ENCODE measurements around the gene RPS18.
"Not testable (repeated sequence)": the region's sequence is repeated elsewhere in the genome, so short reads cannot be mapped to it uniquely, and the experiment has no call there.

RPS18 gene

DNA sequence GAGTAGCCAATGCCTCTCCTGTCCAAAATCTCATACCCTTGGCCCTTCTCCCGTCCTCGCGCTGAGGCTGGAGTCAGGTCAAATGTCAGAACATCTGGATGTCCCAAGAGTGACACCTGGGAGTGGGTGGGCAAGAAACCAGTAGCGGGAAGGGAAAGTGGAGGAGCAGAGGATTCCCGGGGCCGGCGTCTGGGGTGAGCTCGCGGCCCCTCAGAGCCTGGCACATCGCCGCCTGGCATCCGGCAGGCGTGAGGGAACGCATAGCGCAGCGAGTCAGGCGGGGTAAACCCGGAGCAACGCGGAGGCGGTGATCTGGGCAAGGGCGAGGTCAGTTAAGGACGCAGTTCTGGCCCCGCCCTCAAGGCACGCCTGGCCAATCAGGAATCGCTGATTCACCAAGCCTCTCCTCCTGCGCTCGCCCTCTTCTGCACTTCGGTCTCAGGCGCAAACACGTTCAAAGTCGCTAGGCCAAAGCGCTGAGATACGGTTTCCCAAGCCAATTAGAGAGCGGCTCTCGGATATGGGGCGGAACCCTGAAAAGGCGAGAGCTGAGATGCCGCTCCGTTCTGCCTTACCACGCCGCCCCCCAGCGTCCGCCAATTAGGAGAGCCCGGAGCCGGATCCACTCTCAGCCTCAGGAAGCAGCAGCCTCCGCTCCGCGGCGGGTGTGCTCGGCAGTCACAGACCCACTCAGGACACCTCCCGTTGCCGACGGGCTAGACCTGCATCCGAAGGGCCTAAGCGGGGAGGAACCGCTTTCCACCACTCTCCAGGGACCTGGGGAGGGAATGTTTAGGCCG lies 22.7 kb upstream of the RPS18 start:
- peak; percentile 76; the same call in 1 of the 2 replicates for TF ChIP-seq TAF1 (IDR thresholded peaks at IDR 0.05; ENCODE audit: low read depth, low read length)
- TF ChIP-seq POLR2A (IDR thresholded peaks at IDR 0.05; ENCODE audit: low read depth, low read length) = peak; percentile 92
- no peak; the same call in 1 of the 2 replicates for TF ChIP-seq POU2F2 (IDR thresholded peaks at IDR 0.05; ENCODE audit: low read depth, low read length)
- peak; percentile 93 for TF ChIP-seq POLR2AphosphoS5 (IDR thresholded peaks at IDR 0.05; ENCODE audit: low read depth, low read length)
- TF ChIP-seq SPI1 (IDR thresholded peaks at IDR 0.05; ENCODE audit: low read depth, low read length) = peak; percentile 26; the same call in 1 of the 2 replicates
- no peak for TF ChIP-seq PAX5 (IDR thresholded peaks at IDR 0.05; ENCODE audit: insufficient read depth, low read length, severe bottlenecking)
- DNase-seq (ENCODE audit: insufficient read length, low spot score) (peak; percentile 80), FAIRE-seq (peak; percentile 99)

DNA sequence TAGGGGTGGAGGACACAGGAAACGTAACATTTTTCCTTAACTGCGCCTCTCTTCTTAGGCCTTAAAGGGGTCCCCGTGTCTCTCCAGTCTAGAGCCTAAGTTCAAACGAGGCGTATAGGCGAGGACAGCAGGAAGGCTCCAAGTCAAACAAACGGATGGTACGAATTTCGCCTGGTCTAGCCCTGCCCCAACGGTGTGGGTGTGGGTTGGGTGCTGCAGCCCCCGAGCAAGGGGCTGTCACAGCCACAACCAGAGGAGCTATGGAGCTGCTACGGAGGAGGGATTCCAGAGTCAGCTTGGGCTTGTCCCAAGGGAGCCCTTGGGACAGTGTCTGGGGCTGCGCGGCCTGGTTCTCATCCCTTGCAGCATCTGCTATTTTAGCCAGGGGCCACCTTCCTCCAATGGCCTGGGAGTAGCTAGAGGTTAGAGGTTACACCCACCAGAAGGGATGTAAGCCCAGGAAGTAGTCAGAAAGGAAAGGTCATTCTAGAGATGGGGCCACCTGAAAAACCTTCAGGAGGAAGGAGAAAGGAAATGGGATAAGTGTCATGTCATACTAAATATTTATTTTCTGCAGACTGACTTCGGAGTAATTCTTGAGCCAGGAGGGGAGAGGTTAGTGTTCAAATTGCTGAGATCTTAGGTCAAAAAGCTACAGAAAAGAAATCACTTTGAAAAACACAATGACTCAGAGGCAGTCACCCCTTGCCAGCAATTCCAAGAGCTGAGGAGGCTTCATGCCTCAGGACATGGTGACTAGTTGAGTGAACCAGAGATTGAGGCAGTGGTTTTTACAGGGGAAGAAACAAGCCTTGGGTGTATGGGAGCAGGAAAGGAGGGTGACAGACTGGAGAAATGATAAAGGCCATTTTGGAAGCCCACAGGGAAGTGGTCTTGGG lies 21.9 kb upstream of the RPS18 start:
- FAIRE-seq (no peak), DNase-seq (ENCODE audit: insufficient read length, low spot score) (no peak)
- TF ChIP-seq PAX5 (IDR thresholded peaks at IDR 0.05; ENCODE audit: insufficient read depth, low read length, severe bottlenecking) (no peak), POU2F2 (IDR thresholded peaks at IDR 0.05; ENCODE audit: low read depth, low read length) (no peak), TAF1 (IDR thresholded peaks at IDR 0.05; ENCODE audit: low read depth, low read length) (no peak), POLR2A (IDR thresholded peaks at IDR 0.05; ENCODE audit: low read depth, low read length) (no peak), POLR2AphosphoS5 (IDR thresholded peaks at IDR 0.05; ENCODE audit: low read depth, low read length) (no peak)

GRCh38 chr6:33250731-33251130 lies 21.1 kb upstream of the RPS18 start:
- no peak for FAIRE-seq
- DNase-seq (ENCODE audit: insufficient read length, low spot score) = no peak
- no peak for TF ChIP-seq POLR2A (IDR thresholded peaks at IDR 0.05; ENCODE audit: low read depth, low read length)
- no peak for TF ChIP-seq POLR2AphosphoS5 (IDR thresholded peaks at IDR 0.05; ENCODE audit: low read depth, low read length)
- TF ChIP-seq SPI1 (IDR thresholded peaks at IDR 0.05; ENCODE audit: low read depth, low read length) = no peak
- no peak for TF ChIP-seq PAX5 (IDR thresholded peaks at IDR 0.05; ENCODE audit: insufficient read depth, low read length, severe bottlenecking)
- no peak for TF ChIP-seq POU2F2 (IDR thresholded peaks at IDR 0.05; ENCODE audit: low read depth, low read length)
- no peak for TF ChIP-seq TAF1 (IDR thresholded peaks at IDR 0.05; ENCODE audit: low read depth, low read length)

GRCh38 chr6:33251395-33252012 lies 20.4 kb upstream of the RPS18 start:
- TF ChIP-seq TAF1 (IDR thresholded peaks at IDR 0.05; ENCODE audit: low read depth, low read length) (no peak), SPI1 (IDR thresholded peaks at IDR 0.05; ENCODE audit: low read depth, low read length) (no peak), POLR2AphosphoS5 (IDR thresholded peaks at IDR 0.05; ENCODE audit: low read depth, low read length) (no peak), POLR2A (IDR thresholded peaks at IDR 0.05; ENCODE audit: low read depth, low read length) (no peak), POU2F2 (IDR thresholded peaks at IDR 0.05; ENCODE audit: low read depth, low read length) (no peak), PAX5 (IDR thresholded peaks at IDR 0.05; ENCODE audit: insufficient read depth, low read length, severe bottlenecking) (no peak)
- DNase-seq (ENCODE audit: insufficient read length, low spot score) (no peak), FAIRE-seq (no peak)

DNA sequence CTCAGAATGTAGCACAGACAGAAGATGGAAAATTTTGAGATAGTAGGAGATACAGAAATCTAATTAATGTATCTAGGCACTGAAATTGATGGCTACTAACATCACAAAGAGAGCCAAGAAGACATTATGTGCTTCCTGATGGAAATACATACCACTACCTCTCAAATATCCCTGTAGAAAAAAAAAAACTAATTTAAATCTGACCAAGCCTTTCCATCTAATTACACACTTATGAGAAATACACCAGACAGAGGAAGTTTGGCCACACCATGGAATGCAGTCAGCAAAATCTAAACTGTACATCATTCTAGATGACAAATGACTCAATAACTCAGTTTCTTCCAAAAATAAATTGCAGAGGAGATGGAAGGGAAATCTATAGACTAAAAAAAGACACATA lies 19.1 kb upstream of the RPS18 start:
- no peak for DNase-seq (ENCODE audit: insufficient read length, low spot score)
- FAIRE-seq = no peak
- TF ChIP-seq POLR2AphosphoS5 (IDR thresholded peaks at IDR 0.05; ENCODE audit: low read depth, low read length) = no peak
- no peak for TF ChIP-seq POU2F2 (IDR thresholded peaks at IDR 0.05; ENCODE audit: low read depth, low read length)
- no peak for TF ChIP-seq POLR2A (IDR thresholded peaks at IDR 0.05; ENCODE audit: low read depth, low read length)

- DNase-seq (ENCODE audit: insufficient read length, low spot score) = no peak
- no peak for TF ChIP-seq POLR2A (IDR thresholded peaks at IDR 0.05; ENCODE audit: low read depth, low read length)
- TF ChIP-seq POLR2AphosphoS5 (IDR thresholded peaks at IDR 0.05; ENCODE audit: low read depth, low read length) = no peak
- no peak for TF ChIP-seq PAX5 (IDR thresholded peaks at IDR 0.05; ENCODE audit: insufficient read depth, low read length, severe bottlenecking)
- TF ChIP-seq SPI1 (IDR thresholded peaks at IDR 0.05; ENCODE audit: low read depth, low read length) = no peak
- TF ChIP-seq POU2F2 (IDR thresholded peaks at IDR 0.05; ENCODE audit: low read depth, low read length) = no peak
- FAIRE-seq = no peak
These were observed 17.3 kb upstream of the RPS18 start for GRCh38 chr6:33254591-33254990.

GRCh38 chr6:33259032-33259431 lies 12.8 kb upstream of the RPS18 start:
- TF ChIP-seq POLR2A (IDR thresholded peaks at IDR 0.05; ENCODE audit: low read depth, low read length) = no peak
- TF ChIP-seq TAF1 (IDR thresholded peaks at IDR 0.05; ENCODE audit: low read depth, low read length) = no peak
- no peak for TF ChIP-seq POLR2AphosphoS5 (IDR thresholded peaks at IDR 0.05; ENCODE audit: low read depth, low read length)
- no peak for TF ChIP-seq PAX5 (IDR thresholded peaks at IDR 0.05; ENCODE audit: insufficient read depth, low read length, severe bottlenecking)
- no peak for TF ChIP-seq POU2F2 (IDR thresholded peaks at IDR 0.05; ENCODE audit: low read depth, low read length)
- no peak for TF ChIP-seq SPI1 (IDR thresholded peaks at IDR 0.05; ENCODE audit: low read depth, low read length)
- no peak for FAIRE-seq

DNA sequence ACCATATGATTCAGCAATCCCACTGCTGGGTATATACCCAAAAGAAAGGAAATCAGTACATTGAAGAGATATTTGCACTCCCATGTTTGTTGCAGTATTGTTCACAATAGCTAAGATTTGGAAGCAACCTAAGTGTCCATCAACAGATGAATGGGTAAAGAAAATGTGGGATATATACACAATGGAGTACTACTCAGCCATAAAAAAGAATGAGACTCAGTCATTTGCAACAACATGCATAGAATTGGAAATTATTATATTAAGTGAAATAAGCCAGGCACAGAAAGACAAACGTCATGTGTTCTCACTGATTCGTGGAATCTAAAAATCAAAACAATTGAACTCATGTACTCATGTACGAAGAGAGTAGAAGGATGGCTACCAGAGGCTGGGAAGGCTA lies 9.4 kb upstream of the RPS18 start:
- not testable (repeated sequence) for FAIRE-seq; DNase-seq (ENCODE audit: insufficient read length, low spot score)

More at GRCh38 chr6:33259032-33259431, 12.8 kb upstream of the RPS18 start:
- DNase-seq (ENCODE audit: insufficient read length, low spot score) = no peak

GRCh38 chr6:33264015-33264414 lies 7.9 kb upstream of the RPS18 start:
- FAIRE-seq = no peak
- TF ChIP-seq POLR2A (IDR thresholded peaks at IDR 0.05; ENCODE audit: low read depth, low read length) (no peak), POLR2AphosphoS5 (IDR thresholded peaks at IDR 0.05; ENCODE audit: low read depth, low read length) (0 out of 2 replicates have a peak, but pooled peaks have one; percentile 38), PAX5 (IDR thresholded peaks at IDR 0.05; ENCODE audit: insufficient read depth, low read length, severe bottlenecking) (no peak)
- no peak for DNase-seq (ENCODE audit: insufficient read length, low spot score)

Data from GM12891 (cell line).